ENCODE results near the gene CACHD1.

CACHD1 gene

GRCh38 chr1:64645735-64646134 lies 175.8 kb downstream of the CACHD1 start:
- in situ Hi-C loops (cut with MboI; ENCODE audit: low sequenced_read_pairs), result no loop called here

- in situ Hi-C loops (cut with MboI; ENCODE audit: low sequenced_read_pairs), result no loop called here
These were observed 180.5 kb downstream of the CACHD1 start for GRCh38 chr1:64650411-64650810.

- in situ Hi-C loops (cut with MboI; ENCODE audit: low sequenced_read_pairs), result no loop called here
These were observed 181.9 kb downstream of the CACHD1 start for GRCh38 chr1:64651841-64652240.

GRCh38 chr1:64653466-64653865 lies 183.5 kb downstream of the CACHD1 start:
- in situ Hi-C loops (cut with MboI; ENCODE audit: low sequenced_read_pairs), result no loop called here

GRCh38 chr1:64654519-64655341 lies 184.8 kb downstream of the CACHD1 start:
- in situ Hi-C loops (cut with MboI; ENCODE audit: low sequenced_read_pairs), result no loop called here

GRCh38 chr1:64655861-64656260 lies 185.9 kb downstream of the CACHD1 start:
- in situ Hi-C loops (cut with MboI; ENCODE audit: low sequenced_read_pairs), result no loop called here

GRCh38 chr1:64659478-64660138 lies 189.7 kb downstream of the CACHD1 start:
- in situ Hi-C loops (cut with MboI; ENCODE audit: low sequenced_read_pairs), result no loop called here

- in situ Hi-C loops (cut with MboI; ENCODE audit: low sequenced_read_pairs), result no loop called here
These were observed 193.7 kb downstream of the CACHD1 start for GRCh38 chr1:64663668-64664067.

GRCh38 chr1:64664299-64664698 lies 194.4 kb downstream of the CACHD1 start:
- in situ Hi-C loops (cut with MboI; ENCODE audit: low sequenced_read_pairs), result no loop called here

GRCh38 chr1:64669098-64669675 lies 199.3 kb downstream of the CACHD1 start:
- in situ Hi-C loops (cut with MboI; ENCODE audit: low sequenced_read_pairs), result no loop called here

GRCh38 chr1:64675718-64676345 lies 205.9 kb downstream of the CACHD1 start:
- in situ Hi-C loops (cut with MboI; ENCODE audit: low sequenced_read_pairs), result no loop called here

GRCh38 chr1:64676386-64676785 lies 206.5 kb downstream of the CACHD1 start:
- in situ Hi-C loops (cut with MboI; ENCODE audit: low sequenced_read_pairs), result no loop called here

- in situ Hi-C loops (cut with MboI; ENCODE audit: low sequenced_read_pairs), result no loop called here
These were observed 207.6 kb downstream of the CACHD1 start for GRCh38 chr1:64677532-64677931.

- in situ Hi-C loops (cut with MboI; ENCODE audit: low sequenced_read_pairs), result no loop called here
These were observed 208.4 kb downstream of the CACHD1 start for GRCh38 chr1:64678366-64678765.

GRCh38 chr1:64679177-64679576 lies 209.2 kb downstream of the CACHD1 start:
- in situ Hi-C loops (cut with MboI; ENCODE audit: low sequenced_read_pairs), result no loop called here

GRCh38 chr1:64680599-64680998 lies 210.7 kb downstream of the CACHD1 start:
- in situ Hi-C loops (cut with MboI; ENCODE audit: low sequenced_read_pairs), result no loop called here

- in situ Hi-C loops (cut with MboI; ENCODE audit: low sequenced_read_pairs), result no loop called here
These were observed 211.1 kb downstream of the CACHD1 start for GRCh38 chr1:64681043-64681442.

GRCh38 chr1:64683419-64683818 lies 213.5 kb downstream of the CACHD1 start:
- in situ Hi-C loops (cut with MboI; ENCODE audit: low sequenced_read_pairs), result no loop called here

- in situ Hi-C loops (cut with MboI; ENCODE audit: low sequenced_read_pairs), result no loop called here
These were observed 215.3 kb downstream of the CACHD1 start for GRCh38 chr1:64685217-64685616.

GRCh38 chr1:64685765-64686341 lies 215.9 kb downstream of the CACHD1 start:
- in situ Hi-C loops (cut with MboI; ENCODE audit: low sequenced_read_pairs), result no loop called here

Data from HL-60/S4 treated with phorbol 12-myristate 13-acetate at 8.2 ng/mL for 4 days and 3 days (cell line).